HepG2 (cell line): ENCODE measurements around the gene CHMP1A. TPM values are rescaled to one million over a fixed set of nuclear protein-coding genes. Genes with fewer than 3 reads are reported as not detected.

Source experiments
- BATF2 ChIP-seq: sonication (generic); formaldehyde crosslinking; IDR thresholded peaks from 2 replicates; pipeline ENCODE4 v1.8.0; 2022; ENCODE audit warnings: mild to moderate bottlenecking, missing genetic modification reagents, moderate library complexity
- DNMT3B ChIP-seq: conservative IDR thresholded peaks from 2 replicates; pipeline ENCODE4 v1.6.1; 2016; ENCODE audit warnings: missing biosample characterization, control low read depth
- FOSL2 ChIP-seq: sonication (generic); formaldehyde crosslinking; IDR thresholded peaks from 2 replicates; pipeline ENCODE4 v1.4.0; 2020; ENCODE audit warnings: missing genetic modification reagents
- FOXK2 ChIP-seq: fragments of 450-650 bp; IDR thresholded peaks from 2 replicates; pipeline ENCODE4 v1.6.1; 2016
- HOMEZ ChIP-seq: IDR thresholded peaks from 2 replicates; pipeline ENCODE4 v1.6.1; 2016; ENCODE audit warnings: low read depth
- KAT8 ChIP-seq: IDR thresholded peaks from 2 replicates; pipeline ENCODE4 v1.6.1; 2016; ENCODE audit warnings: missing genetic modification reagents, missing compliant biosample characterization
- MAFF ChIP-seq: IDR thresholded peaks from 2 replicates; pipeline ENCODE4 v1.6.1; 2011; ENCODE audit warnings: low read depth, low read length, improper control_type of control experiment
- NFKBIZ ChIP-seq: IDR thresholded peaks from 2 replicates; pipeline ENCODE4 v1.6.1; 2018; ENCODE audit warnings: missing genetic modification reagents, missing compliant biosample characterization
- PRDM10 ChIP-seq: sonication (generic); formaldehyde crosslinking; IDR thresholded peaks from 2 replicates; pipeline ENCODE4 v1.4.0; 2020; ENCODE audit warnings: low read depth, missing genetic modification reagents
- SALL2 ChIP-seq: sonication (generic); formaldehyde crosslinking; IDR thresholded peaks from 2 replicates; pipeline ENCODE4 v1.8.1; 2023; ENCODE audit warnings: mild to moderate bottlenecking, missing genetic modification reagents, inconsistent platforms
- SMAD3 ChIP-seq: sonication (generic); formaldehyde crosslinking; IDR thresholded peaks from 2 replicates; pipeline ENCODE4 v1.4.0; 2020; ENCODE audit warnings: missing genetic modification reagents
- SNAPC5 ChIP-seq: sonication (generic); formaldehyde crosslinking; IDR thresholded peaks from 2 replicates; pipeline ENCODE4 v1.8.1; 2023; ENCODE audit warnings: mild to moderate bottlenecking, missing genetic modification reagents, borderline replicate concordance
- ZGPAT ChIP-seq: IDR thresholded peaks from 2 replicates; pipeline ENCODE4 v1.6.1; 2016; ENCODE audit warnings: mild to moderate bottlenecking
- ZNF414 ChIP-seq: sonication (generic); formaldehyde crosslinking; IDR thresholded peaks from 2 replicates; pipeline ENCODE4 v1.5.0; 2020; ENCODE audit warnings: missing genetic modification reagents
- ZNF691 ChIP-seq: sonication (generic); formaldehyde crosslinking; IDR thresholded peaks from 2 replicates; pipeline ENCODE4 v1.4.0; 2020; ENCODE audit warnings: missing genetic modification reagents, low read depth, mild to moderate bottlenecking, borderline replicate concordance
- ZNF83 ChIP-seq: sonication (generic); formaldehyde crosslinking; IDR thresholded peaks from 2 replicates; pipeline ENCODE4 v1.4.0; 2020; ENCODE audit warnings: missing genetic modification reagents, mild to moderate bottlenecking, borderline replicate concordance
- polyA plus RNA-seq, 8 experiments: library from polyadenylated mRNA; depleted of rRNA in 3 of 8; stranded (reverse) in 7 of 8; unstranded in 1 of 8; fragments of >200 nt; fragmentation: Illumina TruSeq in 4 of 8; extraction: Trizol in 4 of 8; gene quantifications; 2 replicates each; pipeline versions ENCODE4 v1.2.1 to v1.2.3, GENCODE V29; 2011 to 2016; ENCODE audit warnings: low read depth in 4 of 8, missing spikeins in 1 of 8, mixed read lengths in 1 of 8; ENCODE audit not compliant: insufficient read depth in 1 of 8
- total RNA-seq, 5 experiments: library from RNA; depleted of rRNA; stranded (reverse); fragments of >200 nt; fragmentation: Illumina TruSeq; extraction: Trizol; gene quantifications; 2 replicates each; pipeline ENCODE4 v1.2.3, GENCODE V29; 2016; ENCODE audit warnings: low read depth in 1 of 5

CHMP1A gene
- total and polyA plus RNA-seq, 2 of the 13 experiments (the other 11 are each of a cell fraction or from before 2014, with no cell fraction given) = 69.4 to 73.3 TPM

- TF ChIP-seq PRDM10 (CRISPR knock-in tag) (no peak), DNMT3B (CRISPR knock-in tag) (no peak), ZNF414 (peak; percentile 49; the same call in 1 of the 2 replicates), HOMEZ (CRISPR knock-in tag) (no peak), SMAD3 (CRISPR knock-in tag) (no peak), NFKBIZ (CRISPR knock-in tag) (no peak), SALL2 (no peak), ZGPAT (CRISPR knock-in tag) (peak; percentile 84; the same call in 1 of the 2 replicates), MAFF (no peak), FOXK2 (no peak), KAT8 (CRISPR knock-in tag) (no peak; the same call in 1 of the 2 replicates), ZNF691 (CRISPR knock-in tag) (peak; percentile 73; the same call in 1 of the 2 replicates), BATF2 (peak; percentile 91; the same call in 1 of the 2 replicates), ZNF83 (CRISPR knock-in tag) (0 out of 2 replicates have a peak, but pooled peaks have one; percentile 15), SNAPC5 (CRISPR knock-in tag) (no peak), FOSL2 (no peak)
These were observed 43.3 kb upstream of the CHMP1A start (continued) for GRCh38 chr16:89700649-89701424.
